Stimulated activated CD8-positive, alpha-beta memory T cell treated with anti-CD3 and anti-CD28 coated beads, Interleukin-4, amount 100 ng/mL, for 48 hours (primary cell): ENCODE results near the gene CFAP74.

Experiments
- DNase-seq: peaks from one replicate; pipeline ENCODE4 v3.0.0-alpha.2; 2020

Gene CFAP74, protein sequence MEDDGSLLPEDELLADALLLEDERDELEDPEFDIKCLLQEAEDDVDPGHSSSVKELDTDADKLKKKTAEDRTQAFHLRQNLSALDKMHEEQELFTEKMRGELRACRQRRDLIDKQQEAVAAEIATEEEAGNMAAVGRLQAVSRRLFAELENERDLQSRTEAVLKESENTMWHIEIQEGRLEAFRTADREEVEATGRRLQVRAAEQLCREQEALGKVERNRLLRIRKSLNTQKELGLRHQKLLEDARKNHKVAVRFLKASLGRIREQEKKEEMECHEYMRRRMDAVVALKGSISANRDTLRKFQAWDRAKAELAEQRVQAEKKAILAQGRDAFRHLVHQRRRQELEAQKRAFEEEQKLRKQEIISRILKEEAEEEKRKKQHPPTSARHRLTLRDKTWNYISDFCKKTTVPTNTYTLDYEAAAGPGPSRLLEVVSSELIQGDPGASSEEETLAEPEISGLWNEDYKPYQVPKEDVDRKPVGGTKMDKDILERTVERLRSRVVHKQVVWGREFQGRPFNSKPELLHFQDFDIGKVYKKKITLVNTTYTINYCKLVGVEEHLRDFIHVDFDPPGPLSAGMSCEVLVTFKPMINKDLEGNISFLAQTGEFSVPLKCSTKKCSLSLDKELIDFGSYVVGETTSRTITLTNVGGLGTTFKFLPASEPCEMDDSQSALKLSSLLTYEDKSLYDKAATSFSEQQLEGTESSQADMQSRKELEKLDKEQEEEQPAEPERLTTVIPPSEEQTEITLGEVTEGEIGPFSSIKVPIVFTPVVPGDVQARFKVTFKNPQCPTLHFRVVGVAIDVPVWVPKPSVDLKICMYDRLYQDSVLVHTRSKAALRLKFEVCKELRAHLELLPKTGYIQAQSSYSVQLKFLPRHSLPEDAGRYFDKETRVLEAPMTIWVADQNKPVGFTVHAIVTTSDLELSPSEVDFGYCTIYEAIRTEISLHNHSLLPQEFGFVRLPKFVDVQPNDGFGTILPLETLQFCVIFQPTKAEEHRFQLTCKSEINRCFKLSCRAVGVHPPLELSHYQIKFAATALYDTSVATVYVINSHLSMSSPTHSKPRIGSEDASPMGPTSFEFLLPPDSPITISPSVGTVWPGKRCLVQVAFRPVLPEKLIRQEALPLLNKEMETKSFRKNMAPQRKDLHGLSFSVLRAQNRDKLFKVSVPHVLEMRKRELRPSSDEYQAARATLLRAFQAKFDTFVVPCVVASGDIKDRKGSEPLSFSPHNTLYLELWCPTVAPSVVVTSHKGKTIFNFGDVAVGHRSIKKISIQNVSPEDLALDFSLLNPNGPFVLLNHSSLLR (N-terminal part only)

DNA sequence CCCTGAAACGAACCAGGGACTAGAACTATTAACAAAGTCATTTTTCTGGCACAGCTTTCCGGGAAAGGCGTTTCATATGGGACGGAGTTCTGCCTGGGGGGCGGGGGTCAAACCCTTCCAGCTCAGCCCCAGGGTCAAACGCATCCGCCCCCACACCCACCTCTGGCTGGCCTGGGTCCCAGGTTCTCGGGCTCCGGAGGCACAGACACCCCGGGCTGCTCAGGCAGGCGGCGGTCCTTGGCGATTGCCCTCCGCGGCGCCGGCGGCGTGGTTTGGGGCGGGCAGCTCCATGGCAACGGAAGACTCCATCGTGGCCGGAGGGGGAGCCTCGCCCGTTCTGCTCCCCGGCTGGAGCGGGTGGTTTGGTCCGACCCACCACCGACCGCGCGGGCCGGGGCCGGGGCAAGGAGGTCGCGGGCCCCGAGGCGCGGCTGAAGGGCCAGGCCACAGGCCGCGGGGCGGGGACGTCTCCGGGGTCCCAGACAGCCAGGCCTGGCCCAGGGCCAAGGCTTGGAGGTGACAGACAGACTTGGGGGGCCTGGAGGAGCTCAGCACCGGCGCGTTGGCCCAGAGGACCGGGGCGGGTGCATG lies at the start of gene CFAP74:
CFAP74 (minus strand) TSS at position 246 of the 591 bp plus-strand sequence. CDS start 12,830 bp downstream, outside the sequence.
- DNase-seq = peak; percentile 60

DNA sequence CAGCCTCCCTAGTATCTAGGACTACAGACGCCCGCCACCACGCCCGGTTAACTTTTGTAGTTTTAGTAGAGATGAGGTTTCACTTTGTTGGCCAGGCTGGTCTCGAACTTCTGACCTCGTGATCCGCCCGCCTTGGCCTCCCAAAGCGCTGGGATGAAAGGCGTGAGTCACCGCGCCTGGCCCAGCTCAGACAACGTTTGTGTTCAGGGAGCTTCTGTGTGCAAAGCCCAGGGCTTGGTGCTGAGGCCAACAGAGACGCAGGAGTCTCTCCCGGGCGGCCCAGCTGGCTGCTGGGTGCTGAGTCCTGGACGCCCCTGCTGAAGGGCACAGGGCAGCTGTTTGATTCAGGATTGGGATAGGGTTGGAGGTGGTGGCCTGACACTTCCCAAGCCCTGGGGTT lies 49.6 kb upstream of the CFAP74 start:
- DNase-seq = no peak

- no peak for DNase-seq
These were observed 49.2 kb upstream of the CFAP74 start for GRCh38 chr1:2052756-2053155.

DNA sequence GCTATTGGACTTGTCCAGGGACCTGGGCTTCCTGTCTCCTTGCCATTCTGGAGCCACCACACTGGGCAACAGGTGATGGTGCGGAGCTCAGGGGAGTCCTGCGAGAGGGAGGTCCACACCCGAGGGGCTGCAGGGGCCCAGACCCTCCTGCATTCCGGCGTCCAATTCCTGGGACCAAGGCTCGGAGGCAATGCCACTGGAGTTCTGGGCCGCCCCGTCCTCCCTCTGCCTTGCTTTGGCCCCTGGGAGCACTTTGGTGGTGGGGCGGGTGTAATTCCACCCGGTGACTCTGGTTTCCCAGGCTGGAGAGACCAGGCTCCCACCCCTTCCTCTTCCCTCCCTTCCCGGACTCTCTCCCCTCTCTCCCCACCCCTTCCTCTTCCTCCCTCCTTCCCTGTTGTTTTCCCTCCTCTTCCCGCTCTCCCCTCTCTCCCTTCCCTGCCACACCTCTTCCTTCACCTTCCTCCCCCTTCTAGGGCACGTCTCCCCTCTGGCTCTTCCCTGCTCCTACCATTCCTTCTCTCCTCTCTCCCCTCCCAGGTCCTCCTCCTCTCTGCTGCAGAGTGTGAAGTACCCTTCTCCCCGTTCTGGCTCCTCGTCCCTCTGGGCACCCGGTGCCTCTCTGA lies 48.6 kb upstream of the CFAP74 start:
- no peak for DNase-seq

DNA sequence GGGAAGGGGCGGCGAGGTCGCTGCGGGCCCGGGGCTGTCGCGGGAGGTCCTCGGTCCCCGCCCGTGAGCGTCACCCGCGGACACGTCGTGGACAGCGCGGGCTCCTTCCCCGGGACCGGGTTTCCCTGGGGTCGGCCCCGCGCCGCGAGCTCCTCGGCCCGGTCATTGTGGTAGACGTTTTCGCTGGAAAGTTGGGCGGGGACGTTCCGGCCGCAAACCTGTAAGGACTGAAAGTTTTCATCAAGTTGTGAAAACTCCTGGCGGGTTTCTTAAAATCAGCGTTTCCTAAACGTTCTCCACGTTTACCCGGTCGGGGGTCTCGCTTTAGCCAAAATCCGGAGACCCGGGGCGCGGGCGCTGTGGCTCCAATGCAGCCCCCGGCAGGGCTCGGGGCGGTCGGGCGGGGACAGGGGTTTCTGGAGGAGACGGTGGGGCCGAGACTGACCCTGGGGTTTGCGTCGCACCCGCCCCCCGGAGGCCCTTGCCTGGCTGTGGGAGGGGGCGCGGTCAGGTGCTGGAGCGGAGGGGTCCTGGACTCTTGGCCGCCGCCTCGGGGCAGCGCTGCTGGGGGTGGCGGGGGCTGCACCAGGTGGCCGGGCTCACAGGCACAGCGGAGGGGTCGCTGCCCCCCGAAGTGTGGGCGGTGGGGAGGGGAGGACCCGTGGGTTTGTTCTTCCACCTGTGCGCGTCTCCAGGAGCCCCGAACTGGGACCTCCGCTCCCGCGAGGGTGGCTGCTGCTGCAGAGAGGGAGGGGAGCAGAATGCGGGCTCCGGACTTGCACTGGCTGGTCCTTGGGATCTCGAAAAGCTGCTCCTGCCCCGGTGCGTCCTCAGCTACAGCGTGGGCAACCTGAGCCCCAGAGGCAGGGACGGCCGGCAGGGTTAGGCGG lies 47.5 kb upstream of the CFAP74 start:
- peak; percentile 41 for DNase-seq

DNA sequence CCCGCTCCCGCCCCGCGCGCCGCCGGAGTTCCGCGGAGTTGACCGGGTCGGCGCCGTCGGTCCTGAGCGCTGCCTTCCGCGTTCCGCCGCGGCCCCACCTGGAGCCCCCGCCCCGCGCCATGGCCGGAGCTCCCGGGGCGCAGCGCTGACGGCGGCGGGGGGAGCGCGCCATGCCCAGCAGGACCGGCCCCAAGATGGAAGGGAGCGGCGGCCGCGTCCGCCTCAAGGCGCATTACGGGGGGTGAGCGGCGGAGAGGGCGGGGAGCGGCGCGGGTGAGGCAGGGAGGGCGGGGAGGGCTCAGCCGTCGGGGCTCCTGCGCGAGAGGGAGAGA lies 46.8 kb upstream of the CFAP74 start:
- DNase-seq = no peak

GRCh38 chr1:2049718-2050431 lies 46.3 kb upstream of the CFAP74 start, which contains the start of gene PRKCZ:
Gene PRKCZ (plus strand): TSS chr1:2050411. CDS start chr1:2050631, 220 bp downstream.
- DNase-seq = peak; percentile 95

- peak; percentile 41 for DNase-seq
These were observed 45.7 kb upstream of the CFAP74 start for GRCh38 chr1:2049225-2049717.

DNA sequence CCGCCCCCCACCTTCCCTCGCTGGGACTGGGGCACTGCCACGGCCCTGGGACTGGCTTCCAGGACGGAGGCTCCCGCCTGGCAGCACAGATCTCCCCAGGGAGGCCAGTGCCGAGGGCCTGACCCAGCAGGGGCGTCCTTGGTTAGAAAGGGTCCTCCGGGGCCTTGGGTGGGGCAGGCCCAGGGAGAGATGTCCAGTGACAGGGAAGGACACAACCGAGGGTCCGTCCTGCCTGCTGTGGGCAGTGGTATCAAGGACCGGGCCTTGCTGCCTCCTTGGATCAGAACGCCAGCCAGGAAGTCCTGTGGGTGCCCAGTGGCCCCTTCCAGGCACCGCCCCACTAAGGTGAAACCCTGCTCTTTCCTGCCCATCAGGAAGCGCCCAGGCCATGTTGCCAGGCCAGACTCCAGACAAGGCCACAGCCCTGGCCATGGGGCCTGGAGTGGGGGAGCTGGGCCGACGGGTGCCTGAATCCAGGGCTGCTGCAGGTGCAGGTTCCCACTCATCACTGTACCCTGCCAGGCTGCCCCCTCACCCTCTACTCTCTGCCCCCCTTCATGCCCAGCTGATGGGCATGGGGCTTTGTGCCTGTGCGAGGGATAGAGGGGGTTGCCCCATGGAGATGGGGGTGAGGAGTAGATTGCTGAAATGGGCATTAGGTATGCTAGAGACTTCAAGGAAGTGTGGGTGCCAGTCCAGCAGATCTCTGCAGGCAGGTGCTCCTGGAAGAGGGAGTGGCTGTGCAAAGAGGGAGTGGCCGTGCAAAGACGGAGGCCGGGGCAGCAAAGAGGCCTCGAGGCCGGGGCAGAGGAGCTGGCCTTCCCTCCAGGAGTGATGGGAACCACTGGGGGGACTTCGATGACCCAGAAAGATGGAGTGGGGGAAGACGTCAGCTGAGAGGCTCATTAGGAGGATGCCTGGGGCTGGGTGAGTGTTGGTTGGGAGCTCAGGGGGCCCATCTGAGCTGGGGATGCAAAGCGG lies 44.5 kb upstream of the CFAP74 start:
- DNase-seq = no peak

DNA sequence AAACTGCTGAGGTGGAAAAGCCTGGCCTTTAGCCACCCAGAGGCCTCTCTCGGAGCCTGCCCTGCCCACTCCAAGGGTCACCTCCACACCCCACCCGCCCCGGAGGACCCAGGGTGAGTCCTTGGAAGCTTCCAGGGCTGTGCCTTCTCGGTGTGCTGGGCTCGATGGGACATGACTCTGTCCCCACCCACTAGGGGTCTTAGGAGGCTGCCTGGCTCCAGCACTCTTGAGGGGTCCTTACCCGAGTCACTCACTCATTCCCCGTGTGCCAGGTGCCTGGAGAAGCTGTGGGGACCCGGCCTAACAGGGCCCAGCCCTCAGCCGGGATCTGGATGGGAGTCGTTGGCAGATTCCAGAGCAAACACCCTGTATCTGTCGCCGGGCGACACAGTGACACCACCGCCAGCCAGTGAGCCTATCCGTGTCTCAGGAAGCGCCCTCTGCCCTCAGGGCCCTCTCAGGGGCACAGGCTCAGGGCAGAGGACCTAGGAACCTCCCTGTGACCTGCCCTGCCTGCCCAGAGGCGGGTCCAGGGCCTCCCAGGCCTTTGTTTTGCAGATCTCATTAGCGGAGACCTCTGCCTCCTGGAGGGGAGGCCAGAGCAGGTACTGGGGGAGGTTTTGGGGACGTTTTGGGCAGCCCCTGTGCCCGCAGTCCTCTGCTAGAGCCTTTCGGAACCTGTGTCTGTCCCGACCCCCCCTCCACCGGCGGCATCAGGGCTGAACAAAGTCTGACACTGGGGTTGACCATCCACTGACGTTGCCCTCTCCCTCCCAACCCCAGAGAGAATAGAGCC lies 43.6 kb upstream of the CFAP74 start:
- no peak for DNase-seq

GRCh38 chr1:2046174-2046917 lies 42.8 kb upstream of the CFAP74 start:
- peak; percentile 77 for DNase-seq

DNA sequence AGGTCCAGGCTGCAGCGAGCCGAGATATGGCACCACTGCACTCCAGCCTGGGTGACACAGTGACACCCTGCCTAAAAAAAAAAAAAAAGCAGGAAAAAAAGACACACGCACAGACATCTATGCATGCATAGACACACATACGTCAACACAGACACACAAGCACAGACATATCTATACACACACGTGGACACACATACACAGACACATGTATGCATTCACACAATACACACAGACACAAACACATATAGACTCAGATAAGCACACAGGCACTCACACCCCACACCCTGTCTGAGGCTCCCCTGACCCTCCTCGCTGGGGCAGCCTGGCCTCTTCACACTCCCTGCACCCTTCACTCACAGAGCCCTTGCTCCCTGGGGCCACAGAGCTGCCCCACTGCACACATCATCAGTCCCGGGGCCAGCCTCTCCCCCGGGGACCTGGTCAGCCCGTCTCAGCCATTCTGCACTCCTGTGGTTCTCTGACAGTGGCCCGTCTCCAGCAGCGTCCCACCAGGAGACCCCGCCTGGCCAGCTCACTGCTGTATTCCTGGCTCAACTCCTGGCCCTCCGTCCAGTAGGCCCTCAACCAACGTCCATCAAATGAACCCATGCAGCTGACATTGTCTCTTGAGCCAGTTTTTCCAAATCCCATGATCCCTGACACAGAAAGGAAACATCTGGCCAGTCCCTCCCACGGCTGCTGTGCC lies 42.0 kb upstream of the CFAP74 start:
- DNase-seq = no peak

GRCh38 chr1:2044510-2045319 lies 41.1 kb upstream of the CFAP74 start:
- peak; percentile 88 for DNase-seq

DNA sequence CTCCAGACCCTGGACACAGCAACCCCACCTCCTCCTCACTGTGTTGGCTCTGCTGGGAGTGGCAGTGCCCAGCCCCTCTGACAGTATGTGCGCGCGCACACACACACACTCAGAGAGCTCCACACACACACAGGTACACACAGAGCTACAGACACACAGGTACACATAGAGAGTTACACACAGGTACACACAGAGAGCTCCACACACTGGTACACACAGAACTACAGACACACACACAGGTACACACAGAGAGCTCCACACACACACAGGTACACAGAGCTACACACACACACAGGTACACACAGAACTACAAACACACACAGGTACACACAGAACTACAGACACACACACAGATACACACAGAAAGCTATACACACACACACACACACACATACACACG lies 40.3 kb upstream of the CFAP74 start:
- no peak for DNase-seq
